Measurements from ENCODE around the gene ADAM15. TPM values are rescaled to one million over a fixed set of nuclear protein-coding genes. Genes with fewer than 3 reads are reported as not detected.

The ADAM15 gene
- total RNA-seq, 1 donor from 2014 or later, result 68.3 TPM

DNA sequence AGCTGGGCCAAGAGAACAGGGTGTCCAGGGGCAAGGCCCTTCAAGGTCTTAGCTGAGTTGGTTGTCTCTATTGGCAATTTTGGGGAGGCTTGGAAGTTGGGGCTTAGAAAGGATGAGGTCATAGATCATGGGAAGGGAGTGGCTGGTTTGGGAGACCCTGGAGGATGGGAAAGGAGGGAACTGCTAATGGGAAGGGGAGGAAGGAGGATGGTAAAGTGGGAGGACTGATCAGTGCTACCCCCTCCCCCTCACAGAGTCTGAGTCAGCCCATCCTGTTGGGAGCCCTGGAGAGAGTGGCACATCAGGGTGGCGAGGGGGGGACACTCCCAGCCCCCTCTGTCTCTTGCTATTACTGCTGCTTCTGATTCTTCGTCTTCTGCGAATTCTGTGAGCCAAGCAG is 17.5 kb downstream of the ADAM15 start:
- TF ChIP-seq, protein P1, sequence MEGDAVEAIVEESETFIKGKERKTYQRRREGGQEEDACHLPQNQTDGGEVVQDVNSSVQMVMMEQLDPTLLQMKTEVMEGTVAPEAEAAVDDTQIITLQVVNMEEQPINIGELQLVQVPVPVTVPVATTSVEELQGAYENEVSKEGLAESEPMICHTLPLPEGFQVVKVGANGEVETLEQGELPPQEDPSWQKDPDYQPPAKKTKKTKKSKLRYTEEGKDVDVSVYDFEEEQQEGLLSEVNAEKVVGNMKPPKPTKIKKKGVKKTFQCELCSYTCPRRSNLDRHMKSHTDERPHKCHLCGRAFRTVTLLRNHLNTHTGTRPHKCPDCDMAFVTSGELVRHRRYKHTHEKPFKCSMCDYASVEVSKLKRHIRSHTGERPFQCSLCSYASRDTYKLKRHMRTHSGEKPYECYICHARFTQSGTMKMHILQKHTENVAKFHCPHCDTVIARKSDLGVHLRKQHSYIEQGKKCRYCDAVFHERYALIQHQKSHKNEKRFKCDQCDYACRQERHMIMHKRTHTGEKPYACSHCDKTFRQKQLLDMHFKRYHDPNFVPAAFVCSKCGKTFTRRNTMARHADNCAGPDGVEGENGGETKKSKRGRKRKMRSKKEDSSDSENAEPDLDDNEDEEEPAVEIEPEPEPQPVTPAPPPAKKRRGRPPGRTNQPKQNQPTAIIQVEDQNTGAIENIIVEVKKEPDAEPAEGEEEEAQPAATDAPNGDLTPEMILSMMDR (IDR thresholded peaks at IDR 0.05; ENCODE audit: insufficient read depth, low read depth, low read length), result no peak
- no peak for TF ChIP-seq EZH2 (IDR thresholded peaks at IDR 0.05; ENCODE audit: insufficient read depth, low read length)
- Mint-ChIP-seq H3K4me1 (ENCODE audit: low read depth, unreplicated experiment) (peaks cover 10% of the 10 kb centered on the region), H3K9me3 (ENCODE audit: unreplicated experiment) (no peaks in the 10 kb centered on the region), H3K4me3 (ENCODE audit: unreplicated experiment) (peak overlapping the region; percentile 64), H3K27me3 (ENCODE audit: low read depth, unreplicated experiment) (peaks cover 17% of the 10 kb centered on the region), H3K27ac (ENCODE audit: unreplicated experiment) (no peak overlapping the region), H3K36me3 (ENCODE audit: low read depth, unreplicated experiment) (peaks cover 9% of the 10 kb centered on the region)
- Histone ChIP-seq H3K9me3 (ENCODE audit: insufficient read depth, low read depth, low read length) (no peaks in the 10 kb centered on the region), H3K4me1 (ENCODE audit: insufficient read depth, low read length) (peaks cover 18% of the 10 kb centered on the region), H3K27ac (ENCODE audit: low read depth, low read length) (no peak overlapping the region), H4K20me1 (ENCODE audit: insufficient read depth, low read length) (peaks cover 39% of the 10 kb centered on the region), H3K27me3 (ENCODE audit: insufficient read depth, low read length) (peaks cover 12% of the 10 kb centered on the region), H3K36me3 (ENCODE audit: insufficient read depth, low read length) (peaks cover 4% of the 10 kb centered on the region), H2AFZ (ENCODE audit: low read depth, low read length) (no peak overlapping the region), H3K4me3 (ENCODE audit: insufficient read depth, low read depth, low read length) (no peak overlapping the region), H3K79me2 (ENCODE audit: insufficient read depth, low read length) (peaks cover 18% of the 10 kb centered on the region), H3K4me2 (ENCODE audit: low read length) (no peak overlapping the region), H3K9ac (ENCODE audit: low read length) (no peak overlapping the region)
- FAIRE-seq, result no peak
- no peak for DNase-seq (ENCODE audit: low read depth)

DNA sequence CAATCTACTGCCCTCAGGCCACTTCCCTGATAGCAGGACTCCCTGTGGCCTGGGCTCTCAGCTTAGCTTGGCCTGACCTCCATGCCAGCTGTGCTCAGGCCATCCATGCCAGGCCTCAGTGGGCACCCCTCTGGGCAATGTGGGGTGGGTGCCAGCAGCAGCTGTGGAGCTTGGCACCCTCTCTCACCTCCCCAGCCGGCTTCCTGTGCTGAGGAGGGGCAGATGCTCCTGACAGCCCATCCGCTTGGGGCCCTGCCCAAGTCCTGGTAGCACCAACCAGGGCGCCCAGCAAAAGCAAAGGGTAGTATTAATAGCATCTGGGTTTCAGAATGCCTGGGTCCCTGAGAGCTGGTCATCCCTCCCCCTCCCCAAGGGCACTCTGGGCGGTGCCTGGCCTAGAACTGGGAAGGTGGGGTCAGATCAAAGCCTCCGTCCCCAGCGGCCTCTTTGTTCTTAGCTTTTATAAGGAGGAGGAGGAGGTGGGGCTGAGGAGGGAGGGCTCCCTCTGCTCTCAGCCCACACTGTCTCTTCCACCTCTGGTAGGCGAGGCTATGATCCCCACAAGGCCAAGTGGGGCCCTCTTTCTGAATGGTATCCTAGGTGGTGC is 18.5 kb downstream of the ADAM15 start:
- H3K4me3 Mint-ChIP-seq (ENCODE audit: unreplicated experiment), result no peak overlapping the region
- H3K4me3 ChIP-seq (ENCODE audit: insufficient read depth, low read depth, low read length), result no peak overlapping the region
- H3K27ac ChIP-seq (ENCODE audit: low read depth, low read length), result no peak overlapping the region
- no peak overlapping the region for H3K27ac Mint-ChIP-seq (ENCODE audit: unreplicated experiment)
- H2AFZ ChIP-seq (ENCODE audit: low read depth, low read length), result no peak overlapping the region
- peaks cover 21% of the 10 kb centered on the region for H3K27me3 Mint-ChIP-seq (ENCODE audit: low read depth, unreplicated experiment)
- peaks cover 12% of the 10 kb centered on the region for H3K79me2 ChIP-seq (ENCODE audit: insufficient read depth, low read length)
- FAIRE-seq, result no peak
- H3K27me3 ChIP-seq (ENCODE audit: insufficient read depth, low read length), result peaks cover 14% of the 10 kb centered on the region
- H3K9me3 Mint-ChIP-seq (ENCODE audit: unreplicated experiment), result no peaks in the 10 kb centered on the region
- H3K9me3 ChIP-seq (ENCODE audit: insufficient read depth, low read depth, low read length), result no peaks in the 10 kb centered on the region
- peaks cover 13% of the 10 kb centered on the region for H3K4me1 ChIP-seq (ENCODE audit: insufficient read depth, low read length)
- no peak overlapping the region for H3K4me2 ChIP-seq (ENCODE audit: low read length)
- peaks cover 10% of the 10 kb centered on the region for H3K4me1 Mint-ChIP-seq (ENCODE audit: low read depth, unreplicated experiment)
- TF ChIP-seq, protein P1 (IDR thresholded peaks at IDR 0.05; ENCODE audit: insufficient read depth, low read depth, low read length), result no peak
- TF ChIP-seq EZH2 (IDR thresholded peaks at IDR 0.05; ENCODE audit: insufficient read depth, low read length), result no peak
- peaks cover 33% of the 10 kb centered on the region for H4K20me1 ChIP-seq (ENCODE audit: insufficient read depth, low read length)
- H3K36me3 Mint-ChIP-seq (ENCODE audit: low read depth, unreplicated experiment), result peaks cover 9% of the 10 kb centered on the region
- peaks cover 4% of the 10 kb centered on the region for H3K36me3 ChIP-seq (ENCODE audit: insufficient read depth, low read length)
- H3K9ac ChIP-seq (ENCODE audit: low read length), result no peak overlapping the region
- DNase-seq (ENCODE audit: low read depth), result no peak

DNA sequence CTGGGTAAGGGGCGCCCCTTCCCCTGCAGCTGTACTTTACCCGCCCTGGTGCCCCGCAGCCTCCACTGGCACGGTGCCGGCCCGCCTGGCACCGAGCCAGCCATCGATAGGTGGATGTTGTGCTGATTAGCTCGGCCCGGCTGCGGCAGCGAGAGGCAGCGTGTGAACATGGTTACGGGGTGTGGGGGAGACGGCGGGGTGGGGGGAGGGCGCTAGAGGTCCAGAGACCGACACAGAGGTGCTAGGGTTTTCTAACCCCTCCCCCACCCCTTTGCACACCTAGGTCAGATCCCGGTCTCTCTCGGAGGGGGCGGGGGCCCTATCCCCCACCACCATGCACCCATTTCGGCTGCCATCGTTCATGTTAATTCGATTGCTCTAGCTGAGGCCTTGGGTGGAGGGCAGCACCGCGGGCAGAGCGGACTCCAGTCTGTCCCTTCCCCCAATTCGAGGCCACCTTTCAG is 19.1 kb downstream of the ADAM15 start:
- Mint-ChIP-seq H3K4me1 (ENCODE audit: low read depth, unreplicated experiment) (peaks cover 10% of the 10 kb centered on the region), H3K4me3 (ENCODE audit: unreplicated experiment) (no peak overlapping the region), H3K27ac (ENCODE audit: unreplicated experiment) (no peak overlapping the region), H3K27me3 (ENCODE audit: low read depth, unreplicated experiment) (peaks cover 24% of the 10 kb centered on the region), H3K36me3 (ENCODE audit: low read depth, unreplicated experiment) (peaks cover 7% of the 10 kb centered on the region), H3K9me3 (ENCODE audit: unreplicated experiment) (no peaks in the 10 kb centered on the region)
- no peak for DNase-seq (ENCODE audit: low read depth)
- no peak for FAIRE-seq
- no peak overlapping the region for H3K27ac ChIP-seq (ENCODE audit: low read depth, low read length)
- H3K9ac ChIP-seq (ENCODE audit: low read length), result no peak overlapping the region
- peaks cover 7% of the 10 kb centered on the region for H3K79me2 ChIP-seq (ENCODE audit: insufficient read depth, low read length)
- H3K36me3 ChIP-seq (ENCODE audit: insufficient read depth, low read length), result peaks cover 4% of the 10 kb centered on the region
- peak overlapping the region; percentile 85 for H3K4me2 ChIP-seq (ENCODE audit: low read length)
- peaks cover 7% of the 10 kb centered on the region for H3K4me1 ChIP-seq (ENCODE audit: insufficient read depth, low read length)
- peaks cover 19% of the 10 kb centered on the region for H3K27me3 ChIP-seq (ENCODE audit: insufficient read depth, low read length)
- H3K4me3 ChIP-seq (ENCODE audit: insufficient read depth, low read depth, low read length), result peak overlapping the region; percentile 50
- peaks cover 28% of the 10 kb centered on the region for H4K20me1 ChIP-seq (ENCODE audit: insufficient read depth, low read length)
- no peak overlapping the region for H2AFZ ChIP-seq (ENCODE audit: low read depth, low read length)
- no peaks in the 10 kb centered on the region for H3K9me3 ChIP-seq (ENCODE audit: insufficient read depth, low read depth, low read length)
- TF ChIP-seq EZH2 (IDR thresholded peaks at IDR 0.05; ENCODE audit: insufficient read depth, low read length), result no peak
- TF ChIP-seq, protein P1 (IDR thresholded peaks at IDR 0.05; ENCODE audit: insufficient read depth, low read depth, low read length), result no peak

All from astrocyte (in vitro differentiated cells and primary cell).